HEK293T (cell line): Measurements from ENCODE around the gene SLC25A48.

Experiments
- BHLHE40 ChIP-seq: fragments of 450-650 bp; IDR thresholded peaks from 2 replicates; pipeline ENCODE4 v1.6.1; 2016; ENCODE audit warnings: mild to moderate bottlenecking, moderate library complexity, borderline replicate concordance
- ELF4 ChIP-seq: fragments of 450-650 bp; IDR thresholded peaks from 2 replicates; pipeline ENCODE4 v1.6.1; 2017; ENCODE audit warnings: antibody characterized with exemption
- FOXA1 ChIP-seq: fragments of 450-650 bp; IDR thresholded peaks from 2 replicates; pipeline ENCODE4 v1.6.1; 2016; ENCODE audit warnings: mild to moderate bottlenecking
- FOXM1 ChIP-seq: fragments of 450-650 bp; IDR thresholded peaks from 2 replicates; pipeline ENCODE4 v1.6.1; 2017; ENCODE audit warnings: mild to moderate bottlenecking, borderline replicate concordance
- HDGF ChIP-seq: fragments of 450-650 bp; IDR thresholded peaks from 2 replicates; pipeline ENCODE4 v1.6.1; 2017; ENCODE audit warnings: antibody characterized with exemption, borderline replicate concordance
- SP1 ChIP-seq: fragments of 450-650 bp; IDR thresholded peaks from 2 replicates; pipeline ENCODE4 v1.6.1; 2017
- SUZ12 ChIP-seq: fragments of 450-650 bp; IDR thresholded peaks from 2 replicates; pipeline ENCODE4 v1.6.1; 2016; ENCODE audit warnings: mild to moderate bottlenecking
- ZNF384 ChIP-seq: fragments of 450-650 bp; IDR thresholded peaks from 2 replicates; pipeline ENCODE4 v1.6.1; 2016

DNA sequence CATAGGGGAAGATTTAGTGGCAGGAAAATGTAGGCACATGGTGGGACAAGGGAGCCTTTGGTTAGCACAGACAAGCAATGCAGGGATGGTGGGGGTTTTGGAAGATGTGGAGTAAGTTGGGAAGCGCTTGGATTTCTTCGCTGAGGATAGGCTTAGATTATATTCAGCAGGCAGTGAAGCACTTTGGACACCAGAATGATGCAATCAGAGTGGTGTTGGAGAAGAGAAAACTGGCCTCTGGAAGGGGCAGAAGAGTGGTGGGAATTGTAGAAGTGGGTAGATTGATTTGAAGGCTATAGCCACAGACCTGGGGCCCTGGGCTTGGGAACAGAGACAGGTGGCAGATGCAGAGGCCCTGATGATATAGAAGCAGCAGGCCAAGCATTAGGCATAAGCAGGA lies 28.3 kb downstream of the SLC25A48 start:
- TF ChIP-seq FOXM1: no peak
- no peak for TF ChIP-seq BHLHE40
- TF ChIP-seq ZNF384: no peak
- no peak for TF ChIP-seq FOXA1
- no peak for TF ChIP-seq SUZ12
- TF ChIP-seq SP1: no peak
- TF ChIP-seq ELF4: no peak
- no peak for TF ChIP-seq HDGF
